ENCODE data around the gene ZIC5. TPM values are rescaled to one million over a fixed set of nuclear protein-coding genes. Genes with fewer than 3 reads are reported as not detected.

The ZIC5 gene
- total RNA-seq, 1 experiment from 2014 or later, result not detected

GRCh38 chr13:99949679-99950413, 21.7 kb downstream of the ZIC5 start:
- ATAC-seq (no peak), DNase-seq (no peak)
- H3K27me3 ChIP-seq (ENCODE audit: low read length), result peaks cover 58% of the 10 kb centered on the region
- H3K4me1 ChIP-seq (ENCODE audit: insufficient read depth, low read length), result no peaks in the 10 kb centered on the region
- no peak overlapping the region for H3K4me3 ChIP-seq (ENCODE audit: low read length)
- H3K79me2 ChIP-seq (ENCODE audit: low read length), result no peaks in the 10 kb centered on the region
- no peaks in the 10 kb centered on the region for H3K9me3 ChIP-seq (ENCODE audit: low read length)
- intact Hi-C loops (cut with micrococcal nuclease), result no loop called here
- TF ChIP-seq, protein P1, sequence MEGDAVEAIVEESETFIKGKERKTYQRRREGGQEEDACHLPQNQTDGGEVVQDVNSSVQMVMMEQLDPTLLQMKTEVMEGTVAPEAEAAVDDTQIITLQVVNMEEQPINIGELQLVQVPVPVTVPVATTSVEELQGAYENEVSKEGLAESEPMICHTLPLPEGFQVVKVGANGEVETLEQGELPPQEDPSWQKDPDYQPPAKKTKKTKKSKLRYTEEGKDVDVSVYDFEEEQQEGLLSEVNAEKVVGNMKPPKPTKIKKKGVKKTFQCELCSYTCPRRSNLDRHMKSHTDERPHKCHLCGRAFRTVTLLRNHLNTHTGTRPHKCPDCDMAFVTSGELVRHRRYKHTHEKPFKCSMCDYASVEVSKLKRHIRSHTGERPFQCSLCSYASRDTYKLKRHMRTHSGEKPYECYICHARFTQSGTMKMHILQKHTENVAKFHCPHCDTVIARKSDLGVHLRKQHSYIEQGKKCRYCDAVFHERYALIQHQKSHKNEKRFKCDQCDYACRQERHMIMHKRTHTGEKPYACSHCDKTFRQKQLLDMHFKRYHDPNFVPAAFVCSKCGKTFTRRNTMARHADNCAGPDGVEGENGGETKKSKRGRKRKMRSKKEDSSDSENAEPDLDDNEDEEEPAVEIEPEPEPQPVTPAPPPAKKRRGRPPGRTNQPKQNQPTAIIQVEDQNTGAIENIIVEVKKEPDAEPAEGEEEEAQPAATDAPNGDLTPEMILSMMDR (conservative IDR thresholded peaks at IDR 0.05; ENCODE audit: low read depth, low read length), result no peak
- TF ChIP-seq EZH2 (IDR thresholded peaks at IDR 0.05; ENCODE audit: low read length, unreplicated experiment), result no peak
- TF ChIP-seq EZH2phosphoT487 (IDR thresholded peaks at IDR 0.05; ENCODE audit: borderline replicate concordance, low read length), result no peak
- ChIA-PET CTCF (no interaction called here), POLR2A (ENCODE audit: unreplicated experiment) (no interaction called here)
- H3K9ac ChIP-seq (ENCODE audit: low read length), result no peak overlapping the region
- no peaks in the 10 kb centered on the region for H3K36me3 ChIP-seq (ENCODE audit: low read depth, low read length)
- H3F3A ChIP-seq (ENCODE audit: low read length, unreplicated experiment), result no peaks in the 10 kb centered on the region
- BruUV-seq (replicated peaks), result no TSS peak
- no peaks in the 10 kb centered on the region for H4K20me1 ChIP-seq (ENCODE audit: low read length)
- H2AFZ ChIP-seq (ENCODE audit: low read length), result no peak overlapping the region
- no peaks in the 10 kb centered on the region for H3K9me2 ChIP-seq (replicated peaks; ENCODE audit: low read length)
- no peak overlapping the region for H3K4me2 ChIP-seq (ENCODE audit: low read length)
- H3K27ac ChIP-seq (ENCODE audit: low read length), result no peak overlapping the region

GRCh38 chr13:99948907-99949678, 22.5 kb downstream of the ZIC5 start:
- Histone ChIP-seq H2AFZ (ENCODE audit: low read length) (no peak overlapping the region), H3K4me1 (ENCODE audit: insufficient read depth, low read length) (no peaks in the 10 kb centered on the region)
- no TSS peak for BruUV-seq (replicated peaks)

More at GRCh38 chr13:99948907-99949678, 22.5 kb downstream of the ZIC5 start:
- DNase-seq (no peak), ATAC-seq (no peak)
- Histone ChIP-seq H3F3A (ENCODE audit: low read length, unreplicated experiment) (no peaks in the 10 kb centered on the region), H3K9ac (ENCODE audit: low read length) (no peak overlapping the region), H3K9me2 (replicated peaks; ENCODE audit: low read length) (no peaks in the 10 kb centered on the region), H3K79me2 (ENCODE audit: low read length) (no peaks in the 10 kb centered on the region), H3K4me3 (ENCODE audit: low read length) (no peak overlapping the region), H4K20me1 (ENCODE audit: low read length) (no peaks in the 10 kb centered on the region), H3K27ac (ENCODE audit: low read length) (no peak overlapping the region), H3K27me3 (ENCODE audit: low read length) (peaks cover 58% of the 10 kb centered on the region), H3K4me2 (ENCODE audit: low read length) (no peak overlapping the region), H3K36me3 (ENCODE audit: low read depth, low read length) (no peaks in the 10 kb centered on the region), H3K9me3 (ENCODE audit: low read length) (no peaks in the 10 kb centered on the region)
- intact Hi-C loops (cut with micrococcal nuclease), result no loop called here
- TF ChIP-seq, protein P1 (conservative IDR thresholded peaks at IDR 0.05; ENCODE audit: low read depth, low read length), result no peak
- TF ChIP-seq EZH2 (IDR thresholded peaks at IDR 0.05; ENCODE audit: low read length, unreplicated experiment) (no peak), EZH2phosphoT487 (IDR thresholded peaks at IDR 0.05; ENCODE audit: borderline replicate concordance, low read length) (no peak)
- CTCF ChIA-PET, result no interaction called here
- POLR2A ChIA-PET (ENCODE audit: unreplicated experiment), result no interaction called here
